CD4-positive, CD25-positive, alpha-beta regulatory T cell (primary cell): ENCODE data around the gene UBE2D2. TPM values are rescaled to one million over a fixed set of nuclear protein-coding genes. Genes with fewer than 3 reads are reported as not detected.
A peak's percentile ranks its signal among the peaks of the same experiment; 100 is the strongest.

Source experiments
- ATAC-seq, 2 donors: fragments of 150-1000 bp; cut with Tn5 transposase; one replicate each; pipeline ENCODE4 v1.10.0; 2021; ENCODE audit warnings: low read depth in 2 of 2, moderate number of reproducible peaks in 2 of 2, moderate library complexity in 1 of 2
- DNase-seq, 3 donors: peaks; one replicate each; pipeline versions ENCODE4 v3.0.0 to v3.0.0-alpha.2; 2012 to 2022; ENCODE audit warnings: mixed read lengths in 1 of 3
- H3K27ac ChIP-seq: one replicate; pipeline ENCODE4 v1.7.0; 2013; ENCODE audit warnings: mild to moderate bottlenecking, low read length; ENCODE audit not compliant: insufficient read depth, poor library complexity, severe bottlenecking
- H3K27me3 ChIP-seq: one replicate; pipeline ENCODE4 v1.7.0; 2013; ENCODE audit warnings: low read length; ENCODE audit not compliant: control insufficient read depth, insufficient read depth
- H3K36me3 ChIP-seq: one replicate; pipeline ENCODE4 v1.7.0; 2013; ENCODE audit warnings: mild to moderate bottlenecking, low read length, moderate library complexity; ENCODE audit not compliant: control insufficient read depth, insufficient read depth
- H3K4me1 ChIP-seq: 2 replicates; pipeline ENCODE4 v1.7.0; 2013; ENCODE audit warnings: mild to moderate bottlenecking, low read length; ENCODE audit not compliant: insufficient read depth, control insufficient read depth, poor library complexity, severe bottlenecking
- H3K4me3 ChIP-seq: one replicate; pipeline ENCODE4 v1.7.0; 2013; ENCODE audit warnings: low read depth, mild to moderate bottlenecking, low read length, moderate library complexity
- H3K9me3 ChIP-seq, 2 experiments: 1 replicate in 1 of 2; 2 replicates in 1 of 2; pipeline ENCODE4 v1.7.0; 2013; ENCODE audit warnings: low read length in 2 of 2, mild to moderate bottlenecking in 1 of 2, moderate library complexity in 1 of 2; ENCODE audit not compliant: control insufficient read depth in 2 of 2
- H3K27ac Mint-ChIP-seq, 3 donors: one replicate each; pipeline ENCODE4 v1.8.0; 2020 to 2022; ENCODE audit warnings: mild to moderate bottlenecking in 3 of 3, mixed read lengths in 3 of 3, moderate library complexity in 2 of 3
- H3K27me3 Mint-ChIP-seq: one replicate; pipeline ENCODE4 v1.8.0; 2022; ENCODE audit warnings: mild to moderate bottlenecking, mixed read lengths
- H3K36me3 Mint-ChIP-seq: one replicate; pipeline ENCODE4 v1.8.0; 2020; ENCODE audit warnings: mixed read lengths
- H3K4me1 Mint-ChIP-seq, 4 donors: one replicate each; pipeline ENCODE4 v1.8.0; 2020 to 2022; ENCODE audit warnings: mixed read lengths in 4 of 4, mild to moderate bottlenecking in 1 of 4
- H3K4me3 Mint-ChIP-seq, 4 donors: one replicate each; pipeline ENCODE4 v1.8.0; 2020 to 2022; ENCODE audit warnings: mild to moderate bottlenecking in 4 of 4, mixed read lengths in 4 of 4, moderate library complexity in 3 of 4
- H3K9me3 Mint-ChIP-seq, 7 donors: one replicate each; pipeline ENCODE4 v1.8.0; 2020 to 2022; ENCODE audit warnings: mixed read lengths in 7 of 7, mild to moderate bottlenecking in 3 of 7, moderate library complexity in 2 of 7
- polyA plus RNA-seq, 4 donors: library from polyadenylated mRNA; unstranded; fragments of 300-500 nt; fragmentation: Illumina TruSeq; gene quantifications; one replicate each; pipeline ENCODE4 v1.2.3, GENCODE V29; 2021
- total RNA-seq: library from RNA; stranded (reverse); gene quantifications from one replicate; pipeline ENCODE4 v1.2.3, GENCODE V29; 2022

Gene UBE2D2
- total and polyA plus RNA-seq, 5 donors from 2014 or later: 181 to 376 (median 331) TPM

DNA sequence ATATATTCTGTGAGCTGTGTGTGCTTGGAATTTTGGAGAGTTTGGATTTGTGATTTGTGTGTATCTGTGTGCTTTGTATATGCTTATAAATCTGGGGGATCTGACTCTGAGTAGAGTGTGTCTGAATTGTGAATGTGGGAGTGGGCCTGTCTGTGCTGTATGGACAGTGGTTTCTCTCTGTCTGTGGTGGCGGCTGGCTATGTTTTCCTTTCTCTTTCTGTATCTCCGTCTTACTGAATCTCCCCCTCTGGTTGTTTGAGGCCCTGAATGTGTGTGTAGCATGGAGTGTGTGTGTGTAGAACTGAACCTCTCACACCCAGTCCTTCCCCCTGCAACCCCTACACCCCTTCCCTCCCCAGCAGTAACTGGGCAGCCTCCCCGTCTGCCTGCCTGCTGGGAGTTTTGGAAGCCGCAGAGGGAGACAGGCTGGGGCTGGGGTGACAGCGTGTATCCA, 91.7 kb downstream of the UBE2D2 start:
- no peak overlapping the region for H3K4me3 ChIP-seq
- H3K9me3 Mint-ChIP-seq: no peaks in the 10 kb centered on the region
- ATAC-seq (no peak), DNase-seq (peak in 1 of 3 donors; percentile 50)
- peaks cover 41% of the 10 kb centered on the region for H3K4me1 ChIP-seq
- peaks cover 6 to 56% (median 22%) of the 10 kb centered on the region in 4 donors for H3K4me1 Mint-ChIP-seq
- no peaks in the 10 kb centered on the region for H3K36me3 ChIP-seq
- H3K36me3 Mint-ChIP-seq: peaks cover 4% of the 10 kb centered on the region
- peak overlapping the region in 1 of 3 donors; percentile 38 for H3K27ac Mint-ChIP-seq
- peaks cover 10% of the 10 kb centered on the region for H3K27me3 ChIP-seq
- no peak overlapping the region for H3K27ac ChIP-seq
- no peaks in the 10 kb centered on the region for H3K9me3 ChIP-seq
- peaks cover 39% of the 10 kb centered on the region for H3K27me3 Mint-ChIP-seq
- peak overlapping the region in 3 of 4 donors; percentile 11 to 27 (median 13) for H3K4me3 Mint-ChIP-seq

DNA sequence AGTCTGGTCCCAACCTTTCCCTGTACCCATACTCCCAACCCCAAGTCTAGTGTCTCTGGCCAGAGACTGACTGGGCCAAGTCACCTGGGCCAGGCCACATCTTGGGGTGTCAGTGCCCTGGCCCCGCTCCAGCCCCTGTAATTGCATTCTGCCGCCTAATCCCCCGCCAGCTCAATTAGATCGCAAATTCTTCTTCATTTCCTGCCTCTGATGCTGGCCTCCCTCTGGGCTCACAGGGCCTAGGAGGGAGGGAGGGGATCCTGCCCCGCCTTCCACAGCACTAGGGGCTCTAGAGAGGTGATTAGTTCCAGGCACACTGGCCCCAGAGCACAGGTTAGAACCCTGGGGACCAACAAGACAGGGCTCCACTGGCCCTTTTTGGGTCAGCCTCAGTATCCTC, 92.5 kb downstream of the UBE2D2 start:
- H3K27me3 Mint-ChIP-seq: peaks cover 38% of the 10 kb centered on the region
- peaks cover 33% of the 10 kb centered on the region for H3K4me1 ChIP-seq
- H3K36me3 ChIP-seq: no peaks in the 10 kb centered on the region
- H3K36me3 Mint-ChIP-seq: peaks cover 4% of the 10 kb centered on the region
- no peak for ATAC-seq
- no peak overlapping the region for H3K27ac Mint-ChIP-seq
- H3K9me3 Mint-ChIP-seq: no peaks in the 10 kb centered on the region
- H3K27ac ChIP-seq: no peak overlapping the region
- peaks cover 6 to 59% (median 24%) of the 10 kb centered on the region in 4 donors for H3K4me1 Mint-ChIP-seq
- DNase-seq: no peak
- no peaks in the 10 kb centered on the region for H3K9me3 ChIP-seq
- H3K4me3 ChIP-seq: no peak overlapping the region
- no peak overlapping the region for H3K4me3 Mint-ChIP-seq
- H3K27me3 ChIP-seq: peaks cover 10% of the 10 kb centered on the region

- Histone ChIP-seq H3K36me3 (no peaks in the 10 kb centered on the region), H3K9me3 (no peaks in the 10 kb centered on the region), H3K27ac (no peak overlapping the region), H3K4me3 (no peak overlapping the region), H3K4me1 (peaks cover 25% of the 10 kb centered on the region), H3K27me3 (peaks cover 10% of the 10 kb centered on the region)
- peaks cover 6 to 63% (median 24%) of the 10 kb centered on the region in 4 donors for H3K4me1 Mint-ChIP-seq
- peaks cover 37% of the 10 kb centered on the region for H3K27me3 Mint-ChIP-seq
- ATAC-seq (no peak), DNase-seq (no peak)
- no peak overlapping the region for H3K27ac Mint-ChIP-seq
- peaks cover 4% of the 10 kb centered on the region for H3K36me3 Mint-ChIP-seq
- H3K9me3 Mint-ChIP-seq: no peaks in the 10 kb centered on the region
- no peak overlapping the region for H3K4me3 Mint-ChIP-seq
These were observed 93.3 kb downstream of the UBE2D2 start for GRCh38 chr5:139654464-139654863.

- Histone ChIP-seq H3K4me3 (no peak overlapping the region), H3K27me3 (peaks cover 10% of the 10 kb centered on the region), H3K36me3 (no peaks in the 10 kb centered on the region), H3K27ac (no peak overlapping the region), H3K9me3 (no peaks in the 10 kb centered on the region), H3K4me1 (peaks cover 20% of the 10 kb centered on the region)
- H3K27ac Mint-ChIP-seq: no peak overlapping the region
- H3K27me3 Mint-ChIP-seq: peaks cover 32% of the 10 kb centered on the region
- peaks cover 6 to 58% (median 22%) of the 10 kb centered on the region in 4 donors for H3K4me1 Mint-ChIP-seq
- ATAC-seq (no peak), DNase-seq (no peak)
- H3K36me3 Mint-ChIP-seq: peaks cover 4% of the 10 kb centered on the region
- H3K9me3 Mint-ChIP-seq: no peaks in the 10 kb centered on the region
- no peak overlapping the region for H3K4me3 Mint-ChIP-seq
These were observed 93.8 kb downstream of the UBE2D2 start for GRCh38 chr5:139654871-139655491.

- ATAC-seq: no peak
- Histone ChIP-seq H3K9me3 (no peaks in the 10 kb centered on the region), H3K4me3 (no peak overlapping the region), H3K27ac (no peak overlapping the region), H3K4me1 (peaks cover 12% of the 10 kb centered on the region), H3K36me3 (no peaks in the 10 kb centered on the region), H3K27me3 (peaks cover 10% of the 10 kb centered on the region)
- H3K9me3 Mint-ChIP-seq: no peaks in the 10 kb centered on the region
- H3K4me1 Mint-ChIP-seq: peaks cover 6 to 54% (median 22%) of the 10 kb centered on the region in 4 donors
- H3K36me3 Mint-ChIP-seq: peaks cover 4% of the 10 kb centered on the region
- H3K4me3 Mint-ChIP-seq: no peak overlapping the region
- peaks cover 26% of the 10 kb centered on the region for H3K27me3 Mint-ChIP-seq
- no peak overlapping the region for H3K27ac Mint-ChIP-seq
- no peak for DNase-seq
These were observed 94.7 kb downstream of the UBE2D2 start for GRCh38 chr5:139655727-139656271.

GRCh38 chr5:139657363-139658321, 96.5 kb downstream of the UBE2D2 start:
- Mint-ChIP-seq H3K9me3 (no peaks in the 10 kb centered on the region), H3K4me3 (peak overlapping the region in 1 of 4 donors; percentile 53), H3K4me1 (peaks cover 2 to 43% (median 8%) of the 10 kb centered on the region in 4 donors), H3K27me3 (peaks cover 7% of the 10 kb centered on the region), H3K36me3 (peaks cover 4% of the 10 kb centered on the region), H3K27ac (peak overlapping the region in 1 of 3 donors; percentile 82)
- Histone ChIP-seq H3K9me3 (no peaks in the 10 kb centered on the region), H3K27ac (no peak overlapping the region), H3K4me3 (no peak overlapping the region), H3K36me3 (no peaks in the 10 kb centered on the region), H3K27me3 (peaks cover under 1% of the 10 kb centered on the region), H3K4me1 (no peaks in the 10 kb centered on the region)
- DNase-seq (no peak), ATAC-seq (no peak)

GRCh38 chr5:139658501-139658927, 97.4 kb downstream of the UBE2D2 start:
- Mint-ChIP-seq H3K27ac (peak overlapping the region in 1 of 3 donors; percentile 29), H3K9me3 (no peaks in the 10 kb centered on the region), H3K27me3 (no peaks in the 10 kb centered on the region), H3K4me3 (peak overlapping the region in 2 of 4 donors; percentile 31 to 53), H3K36me3 (peaks cover 4% of the 10 kb centered on the region), H3K4me1 (peaks cover 0 to 39% (median 6%) of the 10 kb centered on the region in 4 donors)
- Histone ChIP-seq H3K4me1 (no peaks in the 10 kb centered on the region), H3K9me3 (no peaks in the 10 kb centered on the region), H3K36me3 (no peaks in the 10 kb centered on the region), H3K27ac (no peak overlapping the region), H3K4me3 (no peak overlapping the region), H3K27me3 (no peaks in the 10 kb centered on the region)
- no peak for DNase-seq
- ATAC-seq: no peak
